ENCODE measurements around the gene LRP11. TPM values are rescaled to one million over a fixed set of nuclear protein-coding genes. Genes with fewer than 3 reads are reported as not detected.

Gene LRP11
- total and polyA plus RNA-seq, 2 of the 13 experiments (the other 11 are each of a cell fraction or from before 2014, with no cell fraction given) = 32.4 to 48.9 TPM

DNA sequence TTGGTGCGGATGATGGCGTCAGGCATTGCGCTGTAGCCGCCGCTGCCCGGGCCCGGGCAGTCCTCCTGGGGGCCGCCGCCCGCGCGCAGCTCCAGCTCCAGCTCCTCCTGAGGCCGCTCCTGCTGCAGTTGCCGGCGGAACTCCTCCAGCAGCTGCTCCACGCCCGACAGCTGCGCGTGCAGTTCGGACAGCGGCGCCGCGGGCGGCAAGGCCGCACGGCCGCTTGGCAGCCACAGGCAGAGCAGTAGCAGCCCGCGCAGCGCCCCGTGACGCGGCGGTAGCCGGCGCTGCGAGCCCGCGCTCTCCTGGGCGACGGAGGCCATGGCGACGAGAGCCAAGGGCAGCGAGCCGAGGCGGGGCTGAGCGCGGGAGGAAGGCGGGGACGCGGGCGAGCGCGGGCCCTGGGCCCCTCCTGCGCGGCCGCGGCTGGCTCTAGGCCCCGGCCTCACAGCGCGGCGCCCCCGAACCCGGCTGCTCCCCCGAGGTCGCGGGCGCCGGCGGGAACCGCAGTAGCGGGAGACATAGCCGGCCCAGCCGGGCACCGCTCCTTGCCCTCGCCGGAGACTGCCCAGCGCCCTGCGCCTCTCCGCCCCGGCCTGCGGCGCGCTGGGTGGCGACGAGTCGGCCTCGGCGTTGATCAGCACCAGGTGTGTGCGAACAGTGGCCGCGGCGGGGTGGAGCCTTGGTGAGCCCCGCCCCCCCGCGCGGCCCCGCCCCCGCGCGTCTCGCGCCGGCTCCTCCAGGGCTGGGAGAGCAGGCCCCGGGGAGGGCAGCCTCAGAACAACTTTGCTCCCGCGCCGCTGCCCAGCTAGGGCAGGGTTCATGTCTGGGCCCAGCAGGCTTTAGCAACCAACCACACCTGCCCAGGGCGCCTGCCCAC, at the start of gene LRP11 (continued):
- TF ChIP-seq, protein P1, sequence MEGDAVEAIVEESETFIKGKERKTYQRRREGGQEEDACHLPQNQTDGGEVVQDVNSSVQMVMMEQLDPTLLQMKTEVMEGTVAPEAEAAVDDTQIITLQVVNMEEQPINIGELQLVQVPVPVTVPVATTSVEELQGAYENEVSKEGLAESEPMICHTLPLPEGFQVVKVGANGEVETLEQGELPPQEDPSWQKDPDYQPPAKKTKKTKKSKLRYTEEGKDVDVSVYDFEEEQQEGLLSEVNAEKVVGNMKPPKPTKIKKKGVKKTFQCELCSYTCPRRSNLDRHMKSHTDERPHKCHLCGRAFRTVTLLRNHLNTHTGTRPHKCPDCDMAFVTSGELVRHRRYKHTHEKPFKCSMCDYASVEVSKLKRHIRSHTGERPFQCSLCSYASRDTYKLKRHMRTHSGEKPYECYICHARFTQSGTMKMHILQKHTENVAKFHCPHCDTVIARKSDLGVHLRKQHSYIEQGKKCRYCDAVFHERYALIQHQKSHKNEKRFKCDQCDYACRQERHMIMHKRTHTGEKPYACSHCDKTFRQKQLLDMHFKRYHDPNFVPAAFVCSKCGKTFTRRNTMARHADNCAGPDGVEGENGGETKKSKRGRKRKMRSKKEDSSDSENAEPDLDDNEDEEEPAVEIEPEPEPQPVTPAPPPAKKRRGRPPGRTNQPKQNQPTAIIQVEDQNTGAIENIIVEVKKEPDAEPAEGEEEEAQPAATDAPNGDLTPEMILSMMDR (CRISPR knock-in tag; IDR thresholded peaks at IDR 0.05) = no peak; the same call in 1 of the 2 replicates
- no peak for TF ChIP-seq ATAD3A (CRISPR knock-in tag; IDR thresholded peaks at IDR 0.05)
- peak; percentile 61 for TF ChIP-seq HDAC2 (CRISPR knock-in tag; IDR thresholded peaks at IDR 0.05)
- TF ChIP-seq ZNF800 (CRISPR knock-in tag; IDR thresholded peaks at IDR 0.05) = peak; percentile 40; the same call in 1 of the 2 replicates
- 0 out of 2 replicates have a peak, but pooled peaks have one; percentile 5 for TF ChIP-seq ZNF12 (CRISPR knock-in tag; IDR thresholded peaks at IDR 0.05)
- TF ChIP-seq GATAD1 (CRISPR knock-in tag; IDR thresholded peaks at IDR 0.05) = peak; percentile 55; the same call in 1 of the 2 replicates
- TF ChIP-seq ETV5 (CRISPR knock-in tag; IDR thresholded peaks at IDR 0.05; ENCODE audit: borderline replicate concordance) = no peak
- TF ChIP-seq TBL1XR1 (IDR thresholded peaks at IDR 0.05; ENCODE audit: borderline replicate concordance, low read length, partially characterized antibody) = no peak
- peak; percentile 18; the same call in 1 of the 2 replicates for TF ChIP-seq ZBTB7B (CRISPR knock-in tag; IDR thresholded peaks at IDR 0.05)
- peak; percentile 93; the same call in 1 of the 2 replicates for TF ChIP-seq THAP8 (CRISPR knock-in tag; IDR thresholded peaks at IDR 0.05; ENCODE audit: borderline replicate concordance)
- TF ChIP-seq SMAD9 (CRISPR knock-in tag; IDR thresholded peaks at IDR 0.05) = no peak
- TF ChIP-seq ZNF709 (CRISPR knock-in tag; IDR thresholded peaks at IDR 0.05) = peak; percentile 70
- no peak for TF ChIP-seq KDM6A (CRISPR knock-in tag; IDR thresholded peaks at IDR 0.05; ENCODE audit: low read depth)
- TF ChIP-seq FOSL2 (CRISPR knock-in tag; IDR thresholded peaks at IDR 0.05) = 0 out of 2 replicates have a peak, but pooled peaks have one; percentile 20
- TF ChIP-seq, protein P2, sequence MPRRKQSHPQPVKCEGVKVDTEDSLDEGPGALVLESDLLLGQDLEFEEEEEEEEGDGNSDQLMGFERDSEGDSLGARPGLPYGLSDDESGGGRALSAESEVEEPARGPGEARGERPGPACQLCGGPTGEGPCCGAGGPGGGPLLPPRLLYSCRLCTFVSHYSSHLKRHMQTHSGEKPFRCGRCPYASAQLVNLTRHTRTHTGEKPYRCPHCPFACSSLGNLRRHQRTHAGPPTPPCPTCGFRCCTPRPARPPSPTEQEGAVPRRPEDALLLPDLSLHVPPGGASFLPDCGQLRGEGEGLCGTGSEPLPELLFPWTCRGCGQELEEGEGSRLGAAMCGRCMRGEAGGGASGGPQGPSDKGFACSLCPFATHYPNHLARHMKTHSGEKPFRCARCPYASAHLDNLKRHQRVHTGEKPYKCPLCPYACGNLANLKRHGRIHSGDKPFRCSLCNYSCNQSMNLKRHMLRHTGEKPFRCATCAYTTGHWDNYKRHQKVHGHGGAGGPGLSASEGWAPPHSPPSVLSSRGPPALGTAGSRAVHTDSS (CRISPR knock-in tag; conservative IDR thresholded peaks at IDR 0.05) = no peak
- no peak for TF ChIP-seq ZNF280D (CRISPR knock-in tag; IDR thresholded peaks at IDR 0.05)
- TF ChIP-seq ZNF605 (CRISPR knock-in tag; IDR thresholded peaks at IDR 0.05) = peak; percentile 37; the same call in 1 of the 2 replicates
- TF ChIP-seq, protein P3, sequence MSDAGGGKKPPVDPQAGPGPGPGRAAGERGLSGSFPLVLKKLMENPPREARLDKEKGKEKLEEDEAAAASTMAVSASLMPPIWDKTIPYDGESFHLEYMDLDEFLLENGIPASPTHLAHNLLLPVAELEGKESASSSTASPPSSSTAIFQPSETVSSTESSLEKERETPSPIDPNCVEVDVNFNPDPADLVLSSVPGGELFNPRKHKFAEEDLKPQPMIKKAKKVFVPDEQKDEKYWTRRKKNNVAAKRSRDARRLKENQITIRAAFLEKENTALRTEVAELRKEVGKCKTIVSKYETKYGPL (CRISPR knock-in tag; IDR thresholded peaks at IDR 0.05) = no peak
- no peak for TF ChIP-seq MZF1 (CRISPR knock-in tag; IDR thresholded peaks at IDR 0.05; ENCODE audit: borderline replicate concordance)
